GM12878 (cell line): Measurements from ENCODE around the gene RAB28. TPM values are rescaled to one million over a fixed set of nuclear protein-coding genes. Genes with fewer than 3 reads are reported as not detected.
A peak's percentile ranks its signal among the peaks of the same experiment; 100 is the strongest.

Experiments
- BACH1 ChIP-seq: fragments of 450-650 bp; IDR thresholded peaks from 2 replicates; pipeline ENCODE4 v1.6.1; 2017; ENCODE audit warnings: mild to moderate bottlenecking, borderline replicate concordance
- CBX5 ChIP-seq: sonication (generic); IDR thresholded peaks from 2 replicates; pipeline ENCODE4 v1.6.1; 2016; ENCODE audit warnings: low read depth, moderate library complexity, mild to moderate bottlenecking, inconsistent platforms
- EP300 ChIP-seq, 2 experiments: fragments of 150-350 bp in 1 of 2; IDR thresholded peaks; 2 replicates each; pipeline ENCODE4 v1.6.1; 2011 to 2012; ENCODE audit warnings: low read depth in 2 of 2, low read length in 2 of 2, borderline replicate concordance in 1 of 2, improper control_type of control experiment in 1 of 2, inconsistent platforms in 1 of 2; ENCODE audit not compliant: control insufficient read depth in 1 of 2
- ESRRA ChIP-seq: IDR thresholded peaks from 2 replicates; pipeline ENCODE4 v1.6.1; 2012; ENCODE audit warnings: mild to moderate bottlenecking, low read length, improper control_type of control experiment
- FOXK2 ChIP-seq: fragments of 450-650 bp; IDR thresholded peaks from 2 replicates; pipeline ENCODE4 v1.6.1; 2017; ENCODE audit warnings: mild to moderate bottlenecking, moderate library complexity
- JUNB ChIP-seq: IDR thresholded peaks from 2 replicates; pipeline ENCODE4 v1.6.1; 2016; ENCODE audit warnings: antibody characterized with exemption, mild to moderate bottlenecking
- KAT2A ChIP-seq: conservative IDR thresholded peaks from 2 replicates; pipeline ENCODE4 v1.6.1; 2011; ENCODE audit warnings: low read depth, low read length; ENCODE audit not compliant: control insufficient read depth
- KDM1A ChIP-seq: fragments of 200-600 bp; sonication (generic); IDR thresholded peaks from 2 replicates; pipeline ENCODE4 v1.6.1; 2016; ENCODE audit warnings: borderline replicate concordance
- KLF5 ChIP-seq: fragments of 450-650 bp; IDR thresholded peaks from 2 replicates; pipeline ENCODE4 v1.6.1; 2014; ENCODE audit warnings: mild to moderate bottlenecking; ENCODE audit not compliant: partially characterized antibody
- MYB ChIP-seq: fragments of 150-350 bp; IDR thresholded peaks from 2 replicates; pipeline ENCODE4 v1.6.1; 2014; ENCODE audit warnings: mild to moderate bottlenecking, low read depth, low read length, borderline replicate concordance
- PAX5 ChIP-seq: IDR thresholded peaks from 2 replicates; pipeline ENCODE4 v1.6.1; 2011; ENCODE audit warnings: low read depth, low read length, borderline replicate concordance
- PBX3 ChIP-seq: IDR thresholded peaks from 2 replicates; pipeline ENCODE4 v1.6.1; 2011; ENCODE audit warnings: mild to moderate bottlenecking, low read depth, low read length, moderate library complexity; ENCODE audit not compliant: insufficient replicate concordance
- RFX5 ChIP-seq: IDR thresholded peaks from 2 replicates; pipeline ENCODE4 v1.6.1; 2011; ENCODE audit warnings: low read depth, low read length, improper control_type of control experiment
- USF2 ChIP-seq: IDR thresholded peaks from 2 replicates; pipeline ENCODE4 v1.6.1; 2011; ENCODE audit warnings: low read depth, low read length, improper control_type of control experiment, borderline replicate concordance
- ZNF207 ChIP-seq: fragments of 450-650 bp; IDR thresholded peaks from 2 replicates; pipeline ENCODE4 v1.6.1; 2014; ENCODE audit warnings: antibody characterized with exemption, mild to moderate bottlenecking, borderline replicate concordance
- ZNF274 ChIP-seq: IDR thresholded peaks from one replicate; pipeline ENCODE4 v1.8.0; 2011; ENCODE audit not compliant: insufficient read length, insufficient read depth
- ZNF687 ChIP-seq: fragments of 450-650 bp; IDR thresholded peaks from 2 replicates; pipeline ENCODE4 v1.6.1; 2017; ENCODE audit warnings: mild to moderate bottlenecking, moderate library complexity
- polyA plus RNA-seq, 11 experiments: library from polyadenylated mRNA; depleted of rRNA in 4 of 11; unstranded in 6 of 11; stranded (reverse) in 5 of 11; fragments of >200 nt; fragmentation: Nextera tagmentation in 4 of 11; fragmentation: Illumina TruSeq in 1 of 11; extraction: Ambion mirVana in 4 of 11; extraction: Trizol in 1 of 11; gene quantifications; 1 replicate in 1 of 11; 2 replicates in 10 of 11; pipeline versions ENCODE4 v1.2.1 to v1.2.3, GENCODE V29; 2011 to 2016; ENCODE audit warnings: inconsistent platforms in 2 of 11, missing spikeins in 2 of 11, low read depth in 1 of 11
- total RNA-seq, 4 experiments: library from RNA; depleted of rRNA in 3 of 4; stranded (reverse); fragments of >200 nt in 3 of 4; fragmentation: Illumina TruSeq in 1 of 4; extraction: Trizol in 1 of 4; gene quantifications; 2 replicates each; pipeline versions ENCODE4 v1.2.1 to v1.2.3, GENCODE V29; 2013 to 2021
- TF ChIP-seq, protein P1 (sequence below): fragments of 450-650 bp; formaldehyde crosslinking; IDR thresholded peaks from 2 replicates; pipeline ENCODE4 v1.4.0; 2020; ENCODE audit warnings: mild to moderate bottlenecking, moderate library complexity
- TF ChIP-seq, protein P2 (sequence below): fragments of 450-650 bp; IDR thresholded peaks from 2 replicates; pipeline ENCODE4 v1.6.1; 2017; ENCODE audit warnings: borderline replicate concordance

RAB28 gene
- total and polyA plus RNA-seq, 10 of the 15 experiments (the other 5 are each of a cell fraction or from before 2014, with no cell fraction given) = 5.8 to 29.3 (median 16.9) TPM

DNA sequence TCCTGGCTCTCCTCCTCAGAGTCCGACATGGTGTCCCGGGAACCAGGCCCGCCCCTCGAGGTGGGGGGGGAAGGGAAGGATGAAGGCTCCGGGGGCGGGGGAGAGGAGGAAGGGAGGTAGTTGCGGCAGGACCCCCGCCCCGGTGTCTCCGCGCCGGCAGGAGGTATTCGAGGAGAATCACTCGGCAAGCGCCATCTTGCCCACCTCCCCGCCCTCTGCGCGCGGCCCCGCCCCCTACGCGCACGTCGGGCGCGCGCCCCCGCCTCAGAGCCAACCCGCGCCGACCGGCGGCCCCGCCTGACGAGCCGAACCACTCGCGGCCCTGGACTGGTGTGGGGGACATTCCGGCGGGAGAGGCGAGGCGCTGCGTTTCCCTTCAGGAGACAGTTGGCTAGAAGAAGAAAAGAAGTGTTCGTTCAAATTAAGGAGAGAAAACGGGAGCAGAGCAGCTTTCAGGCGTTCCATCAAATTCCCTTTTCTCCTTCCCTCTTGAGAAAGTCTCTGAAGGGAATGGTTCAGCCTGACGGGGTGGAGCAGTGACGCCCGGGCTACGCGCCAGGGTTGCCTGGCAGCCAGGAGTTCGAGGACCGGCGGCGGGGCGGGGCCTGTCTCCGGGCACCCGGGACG is at the start of gene RAB28 (continued):
- TF ChIP-seq, protein P1, sequence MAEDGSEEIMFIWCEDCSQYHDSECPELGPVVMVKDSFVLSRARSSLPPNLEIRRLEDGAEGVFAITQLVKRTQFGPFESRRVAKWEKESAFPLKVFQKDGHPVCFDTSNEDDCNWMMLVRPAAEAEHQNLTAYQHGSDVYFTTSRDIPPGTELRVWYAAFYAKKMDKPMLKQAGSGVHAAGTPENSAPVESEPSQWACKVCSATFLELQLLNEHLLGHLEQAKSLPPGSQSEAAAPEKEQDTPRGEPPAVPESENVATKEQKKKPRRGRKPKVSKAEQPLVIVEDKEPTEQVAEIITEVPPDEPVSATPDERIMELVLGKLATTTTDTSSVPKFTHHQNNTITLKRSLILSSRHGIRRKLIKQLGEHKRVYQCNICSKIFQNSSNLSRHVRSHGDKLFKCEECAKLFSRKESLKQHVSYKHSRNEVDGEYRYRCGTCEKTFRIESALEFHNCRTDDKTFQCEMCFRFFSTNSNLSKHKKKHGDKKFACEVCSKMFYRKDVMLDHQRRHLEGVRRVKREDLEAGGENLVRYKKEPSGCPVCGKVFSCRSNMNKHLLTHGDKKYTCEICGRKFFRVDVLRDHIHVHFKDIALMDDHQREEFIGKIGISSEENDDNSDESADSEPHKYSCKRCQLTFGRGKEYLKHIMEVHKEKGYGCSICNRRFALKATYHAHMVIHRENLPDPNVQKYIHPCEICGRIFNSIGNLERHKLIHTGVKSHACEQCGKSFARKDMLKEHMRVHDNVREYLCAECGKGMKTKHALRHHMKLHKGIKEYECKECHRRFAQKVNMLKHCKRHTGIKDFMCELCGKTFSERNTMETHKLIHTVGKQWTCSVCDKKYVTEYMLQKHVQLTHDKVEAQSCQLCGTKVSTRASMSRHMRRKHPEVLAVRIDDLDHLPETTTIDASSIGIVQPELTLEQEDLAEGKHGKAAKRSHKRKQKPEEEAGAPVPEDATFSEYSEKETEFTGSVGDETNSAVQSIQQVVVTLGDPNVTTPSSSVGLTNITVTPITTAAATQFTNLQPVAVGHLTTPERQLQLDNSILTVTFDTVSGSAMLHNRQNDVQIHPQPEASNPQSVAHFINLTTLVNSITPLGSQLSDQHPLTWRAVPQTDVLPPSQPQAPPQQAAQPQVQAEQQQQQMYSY (CRISPR knock-in tag) = no peak
- TF ChIP-seq KLF5 (peak; percentile 99), BACH1 (0 out of 2 replicates have a peak, but pooled peaks have one; percentile 31), KDM1A (no peak), ZNF207 (peak; percentile 79; the same call in 1 of the 2 replicates), EP300 (IDR thresholded peaks at IDR 0.05; ENCODE audit: borderline replicate concordance in 1 of 2, control insufficient read depth in 1 of 2, low read depth in 2 of 2, low read length in 2 of 2) (no peak), ZNF274 (no peak), JUNB (no peak), PBX3 (no peak), CBX5 (no peak), KAT2A (no peak), MYB (no peak), USF2 (no peak), PAX5 (no peak), RFX5 (no peak), FOXK2 (peak; percentile 98), ESRRA (no peak), ZNF687 (no peak; the same call in 1 of the 2 replicates)
- TF ChIP-seq, protein P2, sequence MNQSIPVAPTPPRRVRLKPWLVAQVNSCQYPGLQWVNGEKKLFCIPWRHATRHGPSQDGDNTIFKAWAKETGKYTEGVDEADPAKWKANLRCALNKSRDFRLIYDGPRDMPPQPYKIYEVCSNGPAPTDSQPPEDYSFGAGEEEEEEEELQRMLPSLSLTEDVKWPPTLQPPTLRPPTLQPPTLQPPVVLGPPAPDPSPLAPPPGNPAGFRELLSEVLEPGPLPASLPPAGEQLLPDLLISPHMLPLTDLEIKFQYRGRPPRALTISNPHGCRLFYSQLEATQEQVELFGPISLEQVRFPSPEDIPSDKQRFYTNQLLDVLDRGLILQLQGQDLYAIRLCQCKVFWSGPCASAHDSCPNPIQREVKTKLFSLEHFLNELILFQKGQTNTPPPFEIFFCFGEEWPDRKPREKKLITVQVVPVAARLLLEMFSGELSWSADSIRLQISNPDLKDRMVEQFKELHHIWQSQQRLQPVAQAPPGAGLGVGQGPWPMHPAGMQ = no peak
